ENCODE data around the gene SPTBN4.
"Not testable (repeated sequence)": the region's sequence is repeated elsewhere in the genome, so short reads cannot be mapped to it uniquely, and the experiment has no call there.

Gene SPTBN4

DNA sequence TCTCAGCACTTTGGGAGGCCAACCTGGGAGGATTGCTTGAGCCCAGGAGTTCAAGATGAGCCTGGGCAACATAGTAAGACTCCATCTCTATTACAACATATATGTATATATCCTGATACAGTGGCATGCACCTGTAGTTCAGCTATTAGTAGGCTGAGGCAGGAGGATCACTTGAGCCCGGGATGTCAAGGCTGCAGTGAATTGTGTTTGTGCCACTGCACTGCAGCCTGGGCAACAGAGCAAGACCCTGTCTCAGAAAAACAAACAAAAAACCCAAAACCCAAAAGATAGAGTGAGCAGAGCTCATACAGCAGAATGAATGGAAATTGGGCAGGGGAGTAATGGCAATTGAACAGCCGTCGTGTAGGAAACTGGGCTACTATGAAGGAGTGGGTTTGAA is 92.6 kb downstream of the SPTBN4 start:
- no peak for DNase-seq (ENCODE audit: low read depth in 4 of 4, low spot score in 1 of 4)

DNA sequence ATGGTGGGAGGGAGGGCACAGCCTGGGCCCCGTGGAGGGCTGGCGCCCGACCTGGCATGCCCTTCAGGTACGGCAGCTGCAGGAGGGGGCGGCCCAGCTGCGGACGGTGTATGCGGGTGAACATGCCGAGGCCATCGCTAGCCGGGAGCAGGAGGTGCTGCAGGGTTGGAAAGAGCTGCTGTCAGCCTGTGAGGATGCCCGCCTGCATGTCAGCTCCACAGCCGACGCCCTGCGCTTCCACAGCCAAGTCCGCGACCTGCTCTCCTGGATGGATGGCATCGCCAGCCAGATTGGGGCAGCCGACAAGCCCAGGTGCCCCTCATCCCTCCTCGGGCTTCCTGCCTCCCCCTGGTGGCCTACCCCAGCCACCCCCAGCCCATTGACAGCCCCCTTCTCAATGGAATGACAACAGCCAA is 93.3 kb downstream of the SPTBN4 start:
- no peak for DNase-seq (ENCODE audit: low read depth in 4 of 4, low spot score in 1 of 4)

DNA sequence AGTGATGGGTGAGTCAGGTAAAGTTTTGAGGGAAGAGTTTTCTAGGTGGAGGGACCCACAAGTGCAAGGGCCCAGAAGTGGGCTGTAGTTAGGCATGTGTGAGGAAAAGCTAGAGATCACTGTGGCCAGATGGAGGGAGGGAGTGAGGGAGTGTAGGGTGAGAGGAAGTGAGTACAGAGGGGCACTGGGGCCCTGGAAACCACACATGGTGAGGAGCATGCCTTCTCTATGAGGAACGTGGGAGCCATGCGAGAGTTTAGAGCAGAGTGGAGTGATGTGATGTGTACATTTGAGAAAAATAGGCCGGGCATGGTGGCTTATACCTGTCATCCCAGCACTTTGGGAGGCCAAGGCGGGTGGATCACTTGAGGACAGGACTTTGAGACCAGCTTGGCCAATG is 95.1 kb downstream of the SPTBN4 start:
- no peak for DNase-seq (ENCODE audit: low read depth in 4 of 4, low spot score in 1 of 4)

DNA sequence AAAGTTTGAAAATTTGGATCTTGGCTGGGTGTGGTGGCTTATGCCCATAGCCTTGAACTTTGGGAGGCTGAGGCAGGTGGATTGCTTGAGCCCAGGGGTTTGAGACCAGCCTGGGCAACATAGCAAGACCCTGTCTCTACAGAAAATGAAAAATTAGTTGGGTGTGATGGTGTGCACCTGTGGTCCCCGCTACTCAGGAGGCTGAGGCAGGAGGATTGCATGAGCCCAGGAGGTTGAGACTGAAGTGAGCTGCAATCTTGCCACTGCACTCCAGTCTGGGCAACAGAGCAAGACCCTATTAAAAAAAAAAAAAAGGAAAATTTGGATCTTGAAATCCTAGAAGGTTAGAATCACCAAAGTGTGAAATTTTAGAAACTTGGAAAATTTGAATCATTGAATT is 97.7 kb downstream of the SPTBN4 start:
- not testable (repeated sequence) for DNase-seq (ENCODE audit: low read depth in 4 of 4, low spot score in 1 of 4)

DNA sequence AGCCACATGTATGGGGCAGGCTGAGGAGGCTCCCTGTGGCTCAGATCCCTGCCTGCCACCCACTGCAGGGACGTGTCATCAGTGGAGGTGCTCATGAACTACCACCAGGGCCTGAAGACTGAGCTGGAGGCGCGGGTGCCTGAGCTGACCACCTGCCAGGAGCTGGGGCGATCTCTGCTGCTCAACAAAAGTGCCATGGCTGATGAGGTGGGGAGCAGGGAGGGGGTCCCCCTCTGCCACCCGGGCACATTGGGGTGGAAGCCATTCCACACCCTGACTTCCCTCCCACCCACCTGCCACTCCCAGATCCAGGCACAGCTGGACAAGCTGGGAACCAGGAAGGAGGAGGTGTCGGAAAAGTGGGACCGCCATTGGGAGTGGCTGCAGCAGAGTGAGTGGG is 98.6 kb downstream of the SPTBN4 start:
- no peak for DNase-seq (ENCODE audit: low read depth in 4 of 4, low spot score in 1 of 4)

DNA sequence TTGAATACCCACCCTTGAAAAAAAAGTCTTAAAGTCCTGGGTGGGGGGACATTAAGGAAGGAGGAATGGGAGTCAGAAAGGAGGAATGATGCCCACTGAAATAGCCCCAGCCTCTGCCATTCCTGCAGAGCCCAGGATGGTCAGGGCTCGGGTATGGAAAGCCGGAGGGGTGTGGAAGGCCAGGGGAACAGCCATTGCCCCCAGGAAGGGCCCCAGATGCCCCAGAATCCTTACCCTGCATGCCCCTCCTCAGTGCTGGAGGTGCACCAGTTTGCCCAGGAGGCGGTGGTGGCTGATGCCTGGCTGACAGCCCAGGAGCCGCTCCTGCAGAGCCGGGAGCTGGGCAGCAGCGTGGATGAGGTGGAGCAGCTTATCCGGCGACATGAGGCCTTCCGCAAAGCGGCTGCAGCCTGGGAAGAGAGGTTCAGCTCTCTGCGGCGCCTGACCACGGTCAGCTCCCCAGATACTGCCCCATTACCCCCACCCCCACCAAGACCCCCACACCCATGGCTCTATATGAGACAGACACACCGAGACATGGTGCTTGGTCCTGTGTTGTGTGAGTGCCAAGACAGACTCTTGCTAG is 99.2 kb downstream of the SPTBN4 start:
- no peak for DNase-seq (ENCODE audit: low read depth in 4 of 4, low spot score in 1 of 4)

DNA sequence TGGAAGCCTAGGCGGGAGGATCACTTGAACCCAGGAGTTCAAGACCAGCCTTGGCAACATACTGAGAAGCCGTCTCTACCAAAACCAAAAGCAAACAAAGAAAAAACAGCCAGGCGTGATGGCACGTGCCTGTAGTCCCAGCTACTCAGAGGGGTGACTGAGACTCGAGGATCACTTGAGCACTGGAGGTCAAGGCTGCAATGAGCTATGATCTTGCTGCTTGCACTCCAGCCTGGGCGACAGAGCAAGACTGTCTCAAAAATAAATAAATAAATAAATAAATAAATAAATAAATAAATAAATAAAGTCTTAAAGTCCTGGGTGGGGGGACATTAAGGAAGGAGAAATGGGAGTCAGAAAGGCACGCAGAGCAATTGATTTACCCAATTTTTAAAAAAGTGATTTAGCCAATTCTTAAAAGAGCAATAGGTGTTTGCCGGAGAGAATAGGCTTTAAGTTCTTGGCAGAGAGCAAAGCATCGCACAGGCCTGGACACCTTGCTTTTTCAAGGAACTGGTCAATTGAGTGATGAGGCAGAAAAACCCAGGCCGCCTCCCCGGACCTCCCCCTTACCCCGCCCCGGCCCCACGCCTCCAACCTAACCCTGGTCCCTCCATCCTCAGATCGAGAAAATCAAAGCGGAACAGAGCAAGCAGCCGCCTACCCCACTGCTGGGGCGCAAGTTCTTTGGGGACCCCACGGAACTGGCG is 100.4 kb downstream of the SPTBN4 start:
- no peak for DNase-seq (ENCODE audit: low read depth in 4 of 4, low spot score in 1 of 4)

DNA sequence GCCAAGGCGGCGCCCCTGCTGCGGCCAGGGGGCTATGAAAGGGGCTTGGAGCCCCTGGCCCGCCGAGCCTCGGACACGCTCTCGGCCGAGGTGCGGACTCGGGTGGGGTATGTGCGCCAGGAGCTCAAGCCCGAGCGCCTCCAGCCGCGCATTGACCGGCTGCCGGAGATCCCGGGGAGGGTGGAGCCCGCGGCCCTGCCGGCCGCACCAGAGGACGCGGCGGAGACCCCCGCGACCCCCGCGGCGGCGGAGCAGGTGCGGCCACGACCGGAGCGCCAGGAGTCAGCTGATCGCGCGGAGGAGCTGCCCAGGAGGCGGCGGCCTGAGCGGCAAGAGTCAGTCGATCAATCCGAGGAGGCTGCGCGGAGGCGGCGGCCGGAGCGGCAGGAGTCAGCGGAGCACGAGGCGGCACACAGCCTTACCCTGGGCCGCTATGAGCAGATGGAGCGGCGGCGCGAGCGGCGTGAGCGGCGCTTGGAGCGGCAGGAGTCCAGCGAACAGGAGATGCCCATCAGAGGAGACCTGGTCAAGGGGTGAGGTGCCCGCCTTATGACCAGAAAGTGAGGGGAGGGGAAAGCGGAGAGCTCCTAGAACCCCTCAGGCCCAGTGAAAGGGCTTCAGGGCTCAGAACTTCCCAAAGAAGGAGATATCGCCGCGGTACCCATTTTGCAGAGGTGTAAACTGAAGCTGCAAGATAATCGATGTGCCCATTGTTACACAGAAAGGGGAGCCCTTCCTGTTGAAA is 101.1 kb downstream of the SPTBN4 start:
- no peak for DNase-seq (ENCODE audit: low read depth in 4 of 4, low spot score in 1 of 4)

DNA sequence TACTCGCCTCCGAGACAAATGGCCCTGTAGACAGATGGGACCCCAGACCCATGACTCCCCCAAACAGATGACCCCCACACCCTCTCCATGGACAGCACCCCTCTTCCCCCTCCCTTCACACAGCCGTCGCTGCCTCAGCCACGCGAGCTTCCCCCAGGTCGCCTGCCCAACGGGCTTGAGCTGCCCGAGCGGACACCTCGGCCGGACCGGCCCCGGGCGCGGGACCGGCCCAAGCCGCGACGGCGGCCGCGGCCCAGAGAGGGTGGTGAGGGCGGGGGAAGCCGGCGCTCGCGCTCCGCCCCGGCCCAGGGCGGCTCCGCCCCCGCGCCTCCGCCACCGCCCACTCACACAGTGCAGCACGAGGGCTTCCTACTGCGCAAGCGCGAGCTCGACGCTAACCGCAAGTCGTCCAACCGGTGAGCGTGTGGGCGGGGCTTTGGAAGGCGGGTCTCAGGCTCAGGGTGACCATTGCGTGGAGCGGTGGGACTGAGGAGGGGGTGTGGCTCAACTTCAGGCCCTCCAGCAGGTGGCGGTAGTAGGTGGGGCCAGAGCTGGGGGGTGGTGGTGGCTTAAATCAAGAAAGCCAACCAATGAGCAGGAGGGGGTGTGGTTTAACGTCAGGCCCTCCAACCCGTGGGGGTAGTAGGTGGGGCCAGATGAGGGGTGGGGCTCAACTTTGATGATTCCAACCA is 103.7 kb downstream of the SPTBN4 start:
- DNase-seq (ENCODE audit: low read depth in 4 of 4, low spot score in 1 of 4), result peak; percentile 84 to 94 (median 88)

DNA sequence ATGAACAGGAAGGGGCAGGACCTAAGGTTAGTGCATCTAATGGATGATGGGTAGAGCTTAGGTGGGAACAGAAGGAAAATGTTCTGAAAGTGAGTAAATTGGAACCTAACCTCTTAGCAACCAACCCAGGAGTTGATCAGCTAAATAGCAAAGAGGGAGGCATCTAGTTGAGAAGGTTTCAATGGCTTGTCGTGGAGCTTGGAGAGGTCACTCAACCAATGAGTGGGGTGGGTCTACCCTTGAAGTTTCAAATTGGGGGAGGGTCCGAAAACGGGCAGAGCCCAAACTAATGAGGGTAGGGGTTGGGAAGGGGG is 104.2 kb downstream of the SPTBN4 start:
- DNase-seq (ENCODE audit: low read depth in 4 of 4, low spot score in 1 of 4), result no peak

DNA sequence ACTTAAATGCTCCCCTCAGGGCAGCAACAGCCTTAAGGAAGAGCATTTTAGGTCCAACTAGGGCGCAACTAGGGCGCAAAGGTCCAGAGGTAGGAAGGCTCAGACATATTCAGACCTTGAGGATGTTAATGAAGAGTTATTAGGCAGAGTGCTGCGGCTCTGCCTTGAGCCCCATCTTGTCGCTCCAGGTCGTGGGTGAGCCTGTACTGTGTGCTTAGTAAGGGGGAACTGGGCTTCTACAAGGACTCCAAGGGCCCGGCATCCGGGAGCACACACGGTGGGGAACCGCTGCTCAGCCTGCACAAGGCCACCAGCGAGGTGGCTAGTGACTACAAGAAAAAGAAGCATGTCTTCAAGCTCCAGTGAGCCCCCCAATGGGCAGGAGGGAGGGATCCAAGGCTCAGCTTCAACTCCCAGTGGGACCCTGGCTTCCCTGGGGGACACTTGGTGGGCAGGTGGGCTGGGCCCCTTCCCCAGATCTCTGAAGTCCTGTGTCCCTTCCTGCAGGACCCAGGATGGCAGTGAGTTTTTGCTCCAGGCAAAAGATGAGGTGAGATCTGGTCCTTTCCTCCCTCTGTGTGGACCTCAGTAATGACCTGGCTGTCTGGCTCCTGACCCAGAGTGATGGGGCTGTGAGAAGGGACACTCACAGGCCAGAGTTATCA is 105.2 kb downstream of the SPTBN4 start:
- DNase-seq (ENCODE audit: low read depth in 4 of 4, low spot score in 1 of 4), result no peak

DNA sequence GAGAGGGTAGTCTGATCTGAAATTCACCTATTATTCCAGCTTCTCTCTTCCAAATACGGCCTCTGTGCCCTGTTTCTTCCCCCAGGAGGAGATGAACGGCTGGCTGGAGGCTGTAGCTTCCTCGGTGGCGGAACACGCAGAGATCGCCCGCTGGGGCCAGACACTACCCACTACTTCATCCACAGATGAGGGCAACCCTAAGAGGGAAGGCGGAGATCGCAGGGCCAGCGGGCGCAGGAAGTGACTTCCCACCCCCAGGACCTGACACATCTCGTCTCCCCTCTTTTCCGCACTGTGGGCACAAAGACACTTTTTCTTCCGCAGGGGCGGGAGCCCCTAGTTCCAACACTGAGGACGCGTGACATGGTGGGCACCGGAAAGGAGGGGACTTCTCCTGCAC is 108.5 kb downstream of the SPTBN4 start:
- no peak for DNase-seq (ENCODE audit: low read depth in 4 of 4, low spot score in 1 of 4)

DNA sequence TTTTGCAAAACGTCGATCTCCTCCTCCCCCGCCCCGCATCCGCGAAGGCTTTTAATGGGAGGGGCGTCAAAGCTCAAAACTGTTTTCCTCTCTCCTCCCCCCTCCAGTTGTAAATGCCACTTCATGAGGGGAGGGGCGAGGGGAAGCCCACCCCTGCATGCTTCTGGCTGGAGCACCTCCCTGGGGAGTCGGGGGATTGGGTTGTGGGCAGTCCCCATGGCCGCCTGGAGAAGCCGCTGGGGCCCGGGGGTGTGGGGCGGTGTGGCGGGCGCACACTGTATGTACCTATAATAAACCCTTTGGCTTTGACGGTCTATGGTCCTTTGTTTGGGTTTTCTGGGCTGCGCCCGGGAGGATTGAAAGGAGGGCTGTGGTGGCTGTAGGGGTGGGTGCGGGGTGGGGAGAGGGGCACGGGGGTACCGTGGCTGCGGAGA is 109.4 kb downstream of the SPTBN4 start:
- DNase-seq (ENCODE audit: low read depth in 4 of 4, low spot score in 1 of 4), result no peak

DNA sequence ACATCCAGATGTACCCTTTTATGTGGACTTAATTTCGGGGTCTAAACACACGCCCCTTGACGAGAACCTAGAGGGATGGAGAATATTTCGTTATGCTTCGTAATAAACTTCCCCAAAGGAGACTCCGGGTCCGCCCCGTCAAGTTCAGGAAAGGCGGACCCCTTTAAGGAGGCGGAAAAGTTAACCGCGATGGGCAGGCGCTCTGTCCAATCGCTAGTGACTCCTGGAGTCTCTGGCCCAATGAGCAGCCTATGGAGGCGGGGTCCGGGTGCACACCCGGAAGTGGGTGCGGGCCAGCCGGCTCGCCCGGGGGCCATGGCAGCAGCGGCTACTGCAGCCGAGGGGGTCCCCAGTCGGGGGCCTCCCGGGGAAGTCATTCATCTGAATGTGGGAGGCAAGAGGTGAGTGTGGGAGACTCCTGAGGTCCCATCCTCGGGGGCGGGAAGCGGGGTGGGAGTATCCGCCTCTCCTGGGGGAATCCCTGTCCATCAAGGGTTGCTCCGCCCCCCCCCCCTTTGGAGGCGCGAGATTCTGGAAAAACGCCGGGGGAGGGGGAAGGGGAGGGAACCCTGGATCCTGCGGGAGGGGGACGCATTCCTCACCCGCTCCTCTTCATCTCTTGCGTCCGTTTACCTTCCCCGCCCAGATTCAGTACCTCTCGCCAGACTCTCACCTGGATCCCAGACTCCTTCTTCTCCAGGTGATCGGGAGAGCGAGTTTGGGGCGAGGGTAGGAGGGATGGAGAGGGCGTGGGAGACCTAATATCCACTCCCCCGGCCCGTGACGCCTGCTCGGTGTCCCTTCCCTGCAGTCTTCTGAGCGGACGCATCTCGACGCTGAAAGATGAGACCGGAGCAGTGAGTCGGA is 110.0 kb downstream of the SPTBN4 start, which contains the start of gene SHKBP1:
Gene SHKBP1 (plus strand): TSS at position 289 of the 867 bp plus-strand sequence. CDS start 27 bp downstream, at position 316.
- peak; percentile 81 to 92 (median 84) for DNase-seq (ENCODE audit: low read depth in 4 of 4, low spot score in 1 of 4)

DNA sequence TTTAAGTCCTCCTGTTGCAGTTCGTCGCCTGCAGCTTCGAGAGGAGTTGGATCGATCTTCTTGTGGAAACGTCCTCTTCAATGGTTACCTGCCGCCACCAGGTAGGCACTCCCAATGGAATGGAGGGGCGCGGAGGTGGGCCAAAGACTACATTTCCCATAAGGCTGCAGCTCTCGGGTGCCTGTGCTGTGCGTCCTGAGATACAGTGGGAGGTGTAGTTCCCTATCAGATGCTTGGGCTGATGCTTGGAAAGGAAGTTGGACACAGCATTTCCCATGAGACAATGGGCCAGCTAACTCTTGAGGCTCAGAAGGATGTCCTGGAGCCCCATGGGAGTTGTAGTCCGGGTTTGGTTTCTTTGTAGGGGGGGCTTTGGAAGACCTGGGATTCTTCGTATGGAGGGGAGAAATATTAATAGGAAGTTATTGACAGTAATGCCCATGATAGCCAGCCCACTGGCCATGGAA is 111.7 kb downstream of the SPTBN4 start:
- DNase-seq (ENCODE audit: low read depth in 4 of 4, low spot score in 1 of 4), result no peak

DNA sequence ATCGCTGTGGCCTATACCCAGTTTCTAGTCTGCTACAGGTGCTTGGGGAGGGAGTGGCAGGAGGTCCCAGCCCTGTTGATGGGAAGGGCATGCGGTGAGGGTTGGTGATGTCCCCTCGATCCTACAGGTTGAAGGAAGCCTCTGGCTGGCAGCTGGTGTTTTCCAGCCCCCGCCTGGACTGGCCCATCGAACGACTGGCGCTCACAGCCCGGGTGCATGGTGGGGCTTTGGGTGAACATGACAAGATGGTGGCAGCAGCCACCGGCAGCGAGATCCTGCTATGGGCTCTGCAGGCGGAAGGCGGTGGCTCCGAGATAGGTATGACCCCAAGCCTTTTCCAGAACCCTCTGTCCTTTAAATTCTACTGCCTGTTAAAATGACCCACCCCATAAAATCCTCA is 113.8 kb downstream of the SPTBN4 start:
- DNase-seq (ENCODE audit: low read depth in 4 of 4, low spot score in 1 of 4), result no peak

DNA sequence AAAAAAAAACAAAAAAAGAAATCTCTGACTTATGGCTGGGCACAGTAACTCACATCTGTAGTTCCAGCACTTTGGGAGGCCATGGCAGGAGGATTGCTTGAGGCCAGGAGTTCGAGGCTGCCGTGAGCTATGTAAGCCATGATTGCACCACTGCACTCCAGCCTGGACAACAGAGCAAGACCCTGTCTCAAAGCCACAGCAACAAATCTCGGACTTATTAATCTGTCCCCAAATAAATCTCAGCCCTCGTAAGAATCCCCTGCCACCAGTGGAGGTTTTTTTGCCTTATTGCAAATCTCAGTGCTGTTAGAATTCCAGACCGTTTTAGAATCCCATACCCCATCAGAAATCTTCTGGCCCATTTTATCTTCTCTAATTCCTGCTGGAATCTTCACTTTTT is 114.7 kb downstream of the SPTBN4 start:
- DNase-seq (ENCODE audit: low read depth in 4 of 4, low spot score in 1 of 4), result no peak

DNA sequence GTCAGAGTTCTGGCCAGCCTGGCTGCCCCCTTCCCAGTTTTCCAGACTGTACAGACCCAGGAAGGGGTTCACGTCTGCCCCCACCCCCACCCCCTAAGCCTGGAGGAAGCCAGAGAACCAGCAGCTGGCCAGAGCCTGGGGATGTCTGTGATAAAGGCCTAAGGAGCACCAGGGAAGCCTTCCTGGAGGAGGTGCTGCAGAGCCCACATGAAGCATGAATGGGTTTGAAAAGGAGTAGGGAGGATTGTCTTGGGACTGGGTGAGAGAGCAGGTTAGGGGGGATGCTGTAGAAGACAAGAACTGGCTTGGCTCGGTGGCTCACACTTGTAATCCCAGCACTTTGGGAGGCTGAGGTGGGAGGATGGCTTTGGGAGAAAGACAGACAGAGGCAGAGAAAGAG is 115.7 kb downstream of the SPTBN4 start:
- no peak for DNase-seq (ENCODE audit: low read depth in 4 of 4, low spot score in 1 of 4)

DNA sequence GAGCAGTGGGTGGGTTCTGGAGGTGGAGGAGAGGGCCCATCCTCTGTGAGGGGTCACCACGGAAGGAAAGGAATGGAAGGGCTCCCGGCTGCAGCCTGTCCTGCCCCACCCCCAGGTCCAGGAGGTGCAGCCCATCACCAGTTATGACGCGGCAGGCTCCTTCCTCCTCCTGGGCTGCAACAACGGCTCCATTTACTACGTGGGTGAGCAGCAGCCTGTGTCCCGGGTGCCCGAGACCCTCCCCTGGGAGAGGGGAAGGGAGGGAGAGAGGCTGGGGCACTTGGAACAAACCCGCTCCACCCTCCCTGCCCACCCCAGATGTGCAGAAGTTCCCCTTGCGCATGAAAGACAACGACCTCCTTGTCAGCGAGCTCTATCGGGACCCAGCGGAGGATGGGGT is 116.5 kb downstream of the SPTBN4 start:
- no peak for DNase-seq (ENCODE audit: low read depth in 4 of 4, low spot score in 1 of 4)

DNA sequence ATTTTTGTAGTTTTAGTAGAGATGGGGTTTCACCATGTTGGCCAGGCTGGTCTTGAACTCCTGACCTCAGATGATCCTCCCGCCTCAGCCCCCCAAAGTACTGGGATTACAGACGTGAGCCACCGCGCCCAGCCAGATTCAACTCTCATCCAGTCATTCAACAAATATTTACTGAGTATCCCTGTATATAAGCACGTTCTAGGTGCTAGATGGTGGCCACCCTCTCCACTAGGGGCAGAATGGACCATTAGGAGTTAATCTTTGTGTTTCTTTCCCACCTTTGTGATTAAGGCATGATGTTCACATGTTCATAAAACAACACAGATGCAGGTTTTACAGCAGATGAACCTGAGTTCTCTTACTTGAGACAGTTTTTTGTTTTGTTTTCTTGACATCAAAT is 117.2 kb downstream of the SPTBN4 start:
- DNase-seq (ENCODE audit: low read depth in 4 of 4, low spot score in 1 of 4), result no peak

Measured in stimulated activated CD4-positive, alpha-beta T cell treated with anti-CD3 and anti-CD28 coated beads, Interleukin-1b, Interleukin-23, amount 100 ng/mL, for 24 hours (primary cell).